Calu3 (cell line): ENCODE measurements around the gene TUBGCP2. TPM values are rescaled to one million over a fixed set of nuclear protein-coding genes. Genes with fewer than 3 reads are reported as not detected.

Experiments
- BruUV-seq: library from RNA; stranded (reverse); fragments of 400-500 nt; replicated peaks from 2 replicates; lab custom pipeline; 2021; lab: Mats Ljungman, UMichigan
- CTCF ChIA-PET: fragments of 300-600 bp; sonication (Branson Sonifier 250); formaldehyde crosslinking; loops from one replicate; lab custom pipeline; 2022; ENCODE audit warnings: antibody characterized with exemption; lab: Charles Lee
- DNase-seq: peaks from one replicate; pipeline ENCODE4 v3.0.0; 2022
- H3K27ac Mint-ChIP-seq: one replicate; pipeline ENCODE4 v1.8.0; 2022; ENCODE audit warnings: mixed read lengths; ENCODE audit not compliant: unreplicated experiment
- H3K27me3 Mint-ChIP-seq: one replicate; pipeline ENCODE4 v1.8.0; 2022; ENCODE audit warnings: mixed read lengths; ENCODE audit not compliant: unreplicated experiment
- H3K36me3 Mint-ChIP-seq: one replicate; pipeline ENCODE4 v1.8.0; 2022; ENCODE audit warnings: mild to moderate bottlenecking, moderate library complexity, mixed read lengths; ENCODE audit not compliant: insufficient read depth, unreplicated experiment
- H3K4me1 Mint-ChIP-seq: one replicate; pipeline ENCODE4 v1.8.0; 2022; ENCODE audit warnings: mild to moderate bottlenecking, low read depth, mixed read lengths; ENCODE audit not compliant: unreplicated experiment
- H3K4me3 Mint-ChIP-seq: one replicate; pipeline ENCODE4 v1.8.0; 2022; ENCODE audit warnings: mild to moderate bottlenecking, low read depth, moderate library complexity, mixed read lengths; ENCODE audit not compliant: unreplicated experiment
- H3K9me3 Mint-ChIP-seq: one replicate; pipeline ENCODE4 v1.8.0; 2022; ENCODE audit warnings: low read depth, mixed read lengths; ENCODE audit not compliant: unreplicated experiment
- CTCF ChIP-seq: fragments of 200-600 bp; IDR thresholded peaks from one replicate; pipeline ENCODE4 v1.8.0; 2022; ENCODE audit warnings: antibody characterized with exemption; ENCODE audit not compliant: unreplicated experiment
- intact Hi-C: fragments of 100-400 bp; cut with micrococcal nuclease; formaldehyde crosslinking; loops from one replicate; pipeline ENCODE4 v1.10.0; 2022; ENCODE audit not compliant: unreplicated experiment
- total RNA-seq: library from RNA; stranded (reverse); gene quantifications from 2 replicates; pipeline ENCODE4 v1.2.3, GENCODE V29; 2022

The TUBGCP2 gene
- total RNA-seq, 1 experiment from 2014 or later: 47.2 TPM

GRCh38 chr10:133316266-133316665 lies 7.6 kb upstream of the TUBGCP2 start:
- intact Hi-C loops: no loop called here
- peaks cover 23% of the 10 kb centered on the region for H3K27me3 Mint-ChIP-seq
- H3K27ac Mint-ChIP-seq: no peak overlapping the region
- peaks cover 11% of the 10 kb centered on the region for H3K36me3 Mint-ChIP-seq
- no TSS peak for BruUV-seq
- H3K4me1 Mint-ChIP-seq: peaks cover 11% of the 10 kb centered on the region
- CTCF ChIA-PET: no interaction called here
- H3K4me3 Mint-ChIP-seq: no peak overlapping the region
- no peak for DNase-seq
- H3K9me3 Mint-ChIP-seq: peaks cover 4% of the 10 kb centered on the region
- no peak for TF ChIP-seq CTCF

- Mint-ChIP-seq H3K27me3 (peaks cover 23% of the 10 kb centered on the region), H3K4me3 (no peak overlapping the region), H3K36me3 (peaks cover 11% of the 10 kb centered on the region), H3K27ac (no peak overlapping the region), H3K4me1 (peaks cover 11% of the 10 kb centered on the region), H3K9me3 (peaks cover 4% of the 10 kb centered on the region)
- intact Hi-C loops: no loop called here
- BruUV-seq: no TSS peak
- CTCF ChIA-PET: no interaction called here
- TF ChIP-seq CTCF: no peak
- DNase-seq: no peak
Observed at GRCh38 chr10:133315847-133316246, 7.2 kb upstream of the TUBGCP2 start.

- Mint-ChIP-seq H3K4me1 (peaks cover 11% of the 10 kb centered on the region), H3K4me3 (no peak overlapping the region)
- intact Hi-C loops: no loop called here
Observed at GRCh38 chr10:133314911-133315310, 6.2 kb upstream of the TUBGCP2 start.

GRCh38 chr10:133313192-133313591 lies 4.5 kb upstream of the TUBGCP2 start:
- intact Hi-C loops: no loop called here
- Mint-ChIP-seq H3K36me3 (peaks cover 15% of the 10 kb centered on the region), H3K4me3 (no peak overlapping the region), H3K27me3 (no peaks in the 10 kb centered on the region), H3K4me1 (no peaks in the 10 kb centered on the region), H3K27ac (no peak overlapping the region), H3K9me3 (no peaks in the 10 kb centered on the region)
- CTCF ChIA-PET: no interaction called here
- no peak for DNase-seq
- no TSS peak for BruUV-seq
- TF ChIP-seq CTCF: no peak

More at GRCh38 chr10:133314911-133315310, 6.2 kb upstream of the TUBGCP2 start:
- DNase-seq: no peak
- no peak for TF ChIP-seq CTCF
- no TSS peak for BruUV-seq
- no peaks in the 10 kb centered on the region for H3K9me3 Mint-ChIP-seq
- no peak overlapping the region for H3K27ac Mint-ChIP-seq
- CTCF ChIA-PET: interaction anchor here (0.6 kb wide), 1 partner anchor 9 kb away, joined by 3 read pairs; no protein-coding TSS in a partner anchor
- peaks cover 13% of the 10 kb centered on the region for H3K36me3 Mint-ChIP-seq
- peaks cover 14% of the 10 kb centered on the region for H3K27me3 Mint-ChIP-seq
